Measurements from ENCODE around the gene AGAP2.

DNA sequence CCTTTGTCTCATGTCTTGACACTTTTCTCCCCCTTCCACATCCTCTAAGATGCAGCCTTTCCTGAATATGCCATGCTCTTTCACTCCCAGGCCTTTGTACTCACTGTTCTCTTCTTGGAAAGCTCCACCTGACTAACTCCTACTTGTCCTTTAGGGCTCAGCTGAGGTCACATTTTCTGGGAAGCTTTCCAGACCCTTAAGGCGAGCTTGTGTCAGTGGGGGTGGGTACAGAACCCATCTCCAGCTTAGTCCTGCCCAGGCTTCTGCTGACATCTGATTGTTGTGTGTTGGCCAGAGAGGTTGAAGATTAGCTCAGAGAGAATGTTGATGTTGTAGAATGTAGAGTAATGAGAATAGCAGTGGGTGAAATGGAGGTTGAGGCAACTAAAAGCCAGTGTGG lies 41.2 kb upstream of the AGAP2 start:
- TF ChIP-seq BRCA1 (IDR thresholded peaks at IDR 0.05; ENCODE audit: low read depth, low read length), result no peak
- TF ChIP-seq, protein P1, sequence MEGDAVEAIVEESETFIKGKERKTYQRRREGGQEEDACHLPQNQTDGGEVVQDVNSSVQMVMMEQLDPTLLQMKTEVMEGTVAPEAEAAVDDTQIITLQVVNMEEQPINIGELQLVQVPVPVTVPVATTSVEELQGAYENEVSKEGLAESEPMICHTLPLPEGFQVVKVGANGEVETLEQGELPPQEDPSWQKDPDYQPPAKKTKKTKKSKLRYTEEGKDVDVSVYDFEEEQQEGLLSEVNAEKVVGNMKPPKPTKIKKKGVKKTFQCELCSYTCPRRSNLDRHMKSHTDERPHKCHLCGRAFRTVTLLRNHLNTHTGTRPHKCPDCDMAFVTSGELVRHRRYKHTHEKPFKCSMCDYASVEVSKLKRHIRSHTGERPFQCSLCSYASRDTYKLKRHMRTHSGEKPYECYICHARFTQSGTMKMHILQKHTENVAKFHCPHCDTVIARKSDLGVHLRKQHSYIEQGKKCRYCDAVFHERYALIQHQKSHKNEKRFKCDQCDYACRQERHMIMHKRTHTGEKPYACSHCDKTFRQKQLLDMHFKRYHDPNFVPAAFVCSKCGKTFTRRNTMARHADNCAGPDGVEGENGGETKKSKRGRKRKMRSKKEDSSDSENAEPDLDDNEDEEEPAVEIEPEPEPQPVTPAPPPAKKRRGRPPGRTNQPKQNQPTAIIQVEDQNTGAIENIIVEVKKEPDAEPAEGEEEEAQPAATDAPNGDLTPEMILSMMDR (IDR thresholded peaks at IDR 0.05; ENCODE audit: control extremely low read depth in 1 of 3, insufficient read depth in 1 of 3, low read depth in 1 of 3, low read length in 3 of 3), result no peak
- no peak for TF ChIP-seq SIRT6 (IDR thresholded peaks at IDR 0.05; ENCODE audit: low read length)
- TF ChIP-seq YY1 (IDR thresholded peaks at IDR 0.05; ENCODE audit: low read depth, low read length), result no peak
- TF ChIP-seq POLR2A (IDR thresholded peaks at IDR 0.05; ENCODE audit: control extremely low read depth in 1 of 2, low read depth in 2 of 2, low read length in 2 of 2), result no peak
- TF ChIP-seq EGR1 (IDR thresholded peaks at IDR 0.05; ENCODE audit: borderline replicate concordance, low read depth, low read length), result no peak
- no peak for TF ChIP-seq POLR2AphosphoS5 (IDR thresholded peaks at IDR 0.05; ENCODE audit: low read depth, low read length)
- TF ChIP-seq EP300 (IDR thresholded peaks at IDR 0.05; ENCODE audit: borderline replicate concordance in 1 of 2, low read depth in 2 of 2, low read length in 2 of 2), result no peak
- TF ChIP-seq CEBPB (IDR thresholded peaks at IDR 0.05; ENCODE audit: low read depth, low read length), result no peak
- TF ChIP-seq MAFK (IDR thresholded peaks at IDR 0.05; ENCODE audit: low read depth, low read length), result no peak
- no peak for TF ChIP-seq NRF1 (IDR thresholded peaks at IDR 0.05; ENCODE audit: low read depth, low read length)
- TF ChIP-seq GTF2F1 (IDR thresholded peaks at IDR 0.05; ENCODE audit: borderline replicate concordance, low read depth, low read length), result no peak
- TF ChIP-seq, protein P2, sequence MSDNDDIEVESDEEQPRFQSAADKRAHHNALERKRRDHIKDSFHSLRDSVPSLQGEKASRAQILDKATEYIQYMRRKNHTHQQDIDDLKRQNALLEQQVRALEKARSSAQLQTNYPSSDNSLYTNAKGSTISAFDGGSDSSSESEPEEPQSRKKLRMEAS (IDR thresholded peaks at IDR 0.05), result no peak
